GM12801 (cell line): ENCODE measurements around the gene IKBKG.

Experiments
- CTCF ChIP-seq: IDR thresholded peaks from one replicate; pipeline ENCODE4 v1.5.1; 2011; ENCODE audit warnings: control low read depth; ENCODE audit not compliant: insufficient read length; ENCODE audit errors: extremely low read depth

The IKBKG gene

GRCh38 chrX:154509455-154509854 is 38.0 kb upstream of the IKBKG start:
- no peak for TF ChIP-seq CTCF

GRCh38 chrX:154511761-154512160 is 35.7 kb upstream of the IKBKG start:
- no peak for TF ChIP-seq CTCF

GRCh38 chrX:154512879-154513553 is 34.4 kb upstream of the IKBKG start:
- no peak for TF ChIP-seq CTCF

GRCh38 chrX:154513716-154514115 is 33.7 kb upstream of the IKBKG start:
- TF ChIP-seq CTCF: no peak

- no peak for TF ChIP-seq CTCF
These were observed 32.1 kb upstream of the IKBKG start for GRCh38 chrX:154515090-154515965.

GRCh38 chrX:154515966-154516655 is 31.3 kb upstream of the IKBKG start, which contains the start of gene FAM3A:
Gene FAM3A (minus strand): TSS chrX:154516232. CDS start chrX:154515772, 460 bp downstream.
- no peak for TF ChIP-seq CTCF

GRCh38 chrX:154516656-154517100 is 30.7 kb upstream of the IKBKG start:
- no peak for TF ChIP-seq CTCF
